Activated T-helper 1 cell treated with Interleukin-2 at 50 U/mL for 16 hours (primary cell): ENCODE data around the gene DIAPH3.
"Not testable (repeated sequence)": the region's sequence is repeated elsewhere in the genome, so short reads cannot be mapped to it uniquely, and the experiment has no call there.

ENCODE experiments used
- DNase-seq: peaks from one replicate; pipeline ENCODE4 v3.0.0-alpha.2; 2020; ENCODE audit warnings: low read depth

The DIAPH3 gene

DNA sequence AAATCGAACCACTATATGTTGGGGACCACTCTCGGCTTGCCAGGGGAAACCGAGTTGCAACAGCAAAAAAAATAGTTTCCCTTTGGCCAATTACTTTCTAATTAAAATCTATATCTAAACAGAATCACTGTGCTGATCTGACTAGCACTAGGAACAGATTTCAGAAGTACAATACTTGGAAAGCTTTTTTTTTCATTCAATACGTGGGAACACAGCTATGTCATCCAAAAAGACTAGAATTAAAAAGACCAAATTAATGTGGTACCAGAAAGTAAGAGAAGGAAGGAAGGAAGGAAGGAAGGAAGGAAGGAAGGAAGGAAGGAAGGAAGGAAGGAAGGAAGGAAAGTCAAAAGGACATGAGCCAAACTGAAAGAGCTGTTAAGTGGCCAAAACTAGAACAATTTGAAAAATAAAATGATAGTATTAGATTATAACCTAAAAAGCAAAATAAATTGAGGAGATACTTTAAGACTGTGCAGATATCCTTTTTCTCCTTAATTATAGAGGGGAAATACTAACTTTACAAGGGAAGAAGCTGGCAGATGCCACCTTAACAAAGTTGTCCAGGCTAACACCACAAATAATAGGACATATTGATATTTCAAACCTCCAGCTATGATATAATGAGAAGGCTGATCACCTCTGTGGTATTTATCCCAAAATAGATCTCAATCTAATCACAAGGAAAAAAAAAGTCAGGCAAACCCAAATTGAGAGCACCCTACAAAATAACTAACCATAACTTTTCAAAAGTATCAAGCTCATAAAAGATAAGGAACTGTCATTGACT lies 63.9 kb downstream of the DIAPH3 start:
- no peak for DNase-seq

DNA sequence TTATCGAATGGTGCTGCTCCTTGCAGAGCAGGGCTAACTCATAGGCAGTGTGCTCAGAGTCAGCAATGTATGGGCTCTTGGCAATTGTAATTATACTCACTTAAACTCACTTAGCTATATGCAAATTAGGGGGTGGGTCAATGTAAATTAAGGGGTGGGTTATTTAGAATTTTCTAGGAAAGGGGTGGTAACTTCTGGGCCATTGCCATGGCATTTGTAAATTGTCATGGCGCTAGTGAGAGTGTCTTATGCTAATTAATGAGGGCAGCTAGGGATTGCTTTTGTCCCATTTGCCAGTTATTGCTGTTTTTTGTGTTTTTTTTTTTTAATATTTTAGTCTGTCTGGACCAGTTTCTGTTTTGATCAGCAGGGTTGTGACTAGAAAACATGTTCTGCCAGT lies 68.4 kb downstream of the DIAPH3 start:
- DNase-seq = no peak

DNA sequence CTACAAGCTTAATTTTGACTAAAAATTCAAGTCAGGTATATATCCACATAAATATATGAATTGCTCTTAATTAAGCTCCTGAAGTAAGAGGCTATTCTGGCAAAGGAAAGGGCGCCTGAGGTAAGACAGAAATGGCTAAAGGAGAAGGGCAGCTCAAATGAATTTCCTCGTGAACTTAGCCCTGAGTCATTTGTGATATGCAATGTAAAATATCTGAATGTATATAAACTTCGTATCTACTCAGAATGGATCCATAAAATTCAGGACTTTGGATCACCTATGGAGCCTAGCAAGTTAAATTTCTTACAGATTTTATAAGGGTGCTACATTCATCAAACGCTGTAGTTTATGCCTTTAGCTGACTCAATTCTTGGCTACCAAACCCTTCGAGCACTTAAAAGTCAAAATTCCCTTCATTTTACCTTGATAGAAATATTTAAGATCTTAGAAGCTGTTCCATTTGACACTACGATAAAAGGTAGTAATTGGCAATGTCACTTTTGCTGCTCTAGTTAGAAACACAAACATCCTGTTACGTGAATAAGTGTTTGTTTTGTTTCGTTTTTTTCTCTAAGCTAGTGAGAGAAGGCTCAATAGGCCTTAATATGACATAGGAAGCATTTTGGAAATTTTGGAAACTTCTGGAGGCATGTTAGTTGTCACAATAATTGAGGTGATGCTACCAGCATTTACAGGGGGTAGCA lies 69.2 kb downstream of the DIAPH3 start:
- no peak for DNase-seq

DNA sequence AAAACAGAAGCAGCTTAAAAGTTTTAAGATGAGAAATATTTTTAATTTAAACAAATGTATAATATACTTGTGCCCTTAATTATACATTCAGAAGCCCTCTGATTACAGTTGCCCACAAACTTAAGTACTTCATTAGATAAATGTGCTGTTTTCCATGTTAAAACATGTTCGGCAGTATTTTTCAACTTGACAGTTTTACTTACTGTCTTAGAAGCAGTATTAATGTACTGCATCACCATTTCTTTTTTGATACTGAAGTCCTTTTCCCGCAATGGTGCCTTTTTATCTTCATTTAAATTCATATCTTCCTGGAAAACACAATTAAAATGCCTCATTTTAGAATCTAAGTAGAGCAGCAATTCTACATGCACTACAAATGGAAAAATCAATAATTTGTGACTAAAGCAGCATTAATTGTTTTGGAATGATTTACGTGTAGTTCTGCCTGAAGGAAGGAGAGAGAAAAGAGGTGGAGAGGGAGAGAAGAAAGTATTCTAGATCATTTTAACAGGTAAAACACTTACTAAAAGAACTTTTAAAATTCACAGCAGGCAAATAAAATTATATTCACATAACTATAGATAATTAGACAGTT lies 70.2 kb downstream of the DIAPH3 start:
- DNase-seq = no peak

DNA sequence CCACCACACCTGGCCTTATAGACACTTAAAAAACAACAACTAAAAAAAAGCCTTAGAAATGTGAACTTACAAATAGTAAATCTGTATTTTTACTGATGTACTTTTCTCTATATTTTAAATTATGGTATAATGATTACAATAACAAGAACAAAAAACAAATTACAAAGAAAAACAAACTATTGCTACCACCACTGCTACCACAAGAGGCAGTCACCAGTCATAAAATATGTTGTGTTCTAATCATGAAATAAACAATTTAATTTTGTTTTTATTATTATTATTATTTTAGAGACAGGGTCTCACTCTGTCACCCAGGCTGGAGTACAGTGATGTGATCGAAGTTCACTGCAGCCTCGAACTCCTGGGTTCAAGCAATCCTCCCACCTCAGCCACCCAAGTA lies 72.2 kb downstream of the DIAPH3 start:
- DNase-seq = no peak

DNA sequence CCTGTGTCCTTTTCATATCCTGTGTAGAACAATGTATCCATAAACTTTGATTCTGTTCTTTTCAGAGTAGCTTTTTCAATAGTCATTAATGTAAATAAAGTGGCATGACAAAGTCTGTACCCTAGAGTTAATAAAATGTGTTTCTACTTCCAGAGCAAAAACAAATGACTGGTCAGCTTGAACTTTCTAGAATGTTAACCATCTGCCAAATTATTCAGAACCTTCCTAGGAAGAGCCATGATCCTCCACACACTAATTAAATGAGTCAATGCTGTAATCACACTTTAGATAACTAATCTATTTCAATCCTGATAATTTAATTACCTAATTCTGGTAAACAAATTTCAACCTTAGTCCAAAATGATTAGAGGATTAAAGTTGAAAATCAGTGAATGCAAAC lies 73.2 kb downstream of the DIAPH3 start:
- DNase-seq = no peak

DNA sequence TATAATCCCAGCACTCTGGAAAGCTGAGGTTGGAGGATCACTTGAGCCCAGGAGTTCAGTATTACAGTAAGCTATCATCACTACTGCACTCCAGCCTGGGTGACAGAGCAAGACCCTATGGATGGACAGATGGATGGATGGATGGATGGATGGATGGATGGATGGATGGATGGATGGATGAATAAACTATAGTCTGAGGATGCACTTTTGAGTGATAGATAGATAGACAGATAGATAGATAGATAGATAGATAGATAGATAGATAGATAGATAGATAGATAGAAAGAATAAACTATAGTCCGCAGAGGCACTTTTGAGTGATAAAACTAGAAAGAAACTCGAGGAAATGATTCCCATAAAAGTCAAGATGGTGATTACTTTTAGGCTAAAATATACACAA lies 79.9 kb downstream of the DIAPH3 start:
- DNase-seq = not testable (repeated sequence)

DNA sequence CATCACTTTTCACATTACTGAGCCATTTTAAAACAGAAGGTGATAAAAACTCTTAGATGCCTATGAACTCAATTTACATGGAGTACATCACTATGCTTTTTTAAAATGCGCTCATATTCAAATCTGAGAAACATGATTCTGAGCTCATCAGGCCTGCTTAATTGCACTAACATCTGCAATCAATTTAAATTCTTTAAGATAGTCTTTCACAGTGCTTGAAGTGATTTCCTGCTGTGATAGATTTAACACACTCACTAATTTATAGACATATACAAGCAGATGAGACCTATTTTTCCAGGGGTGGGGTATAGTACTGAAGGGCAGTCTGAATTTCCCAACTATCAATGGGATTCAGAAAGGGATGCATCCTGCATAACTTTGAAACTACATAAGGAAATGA lies 82.9 kb downstream of the DIAPH3 start:
- DNase-seq = no peak

DNA sequence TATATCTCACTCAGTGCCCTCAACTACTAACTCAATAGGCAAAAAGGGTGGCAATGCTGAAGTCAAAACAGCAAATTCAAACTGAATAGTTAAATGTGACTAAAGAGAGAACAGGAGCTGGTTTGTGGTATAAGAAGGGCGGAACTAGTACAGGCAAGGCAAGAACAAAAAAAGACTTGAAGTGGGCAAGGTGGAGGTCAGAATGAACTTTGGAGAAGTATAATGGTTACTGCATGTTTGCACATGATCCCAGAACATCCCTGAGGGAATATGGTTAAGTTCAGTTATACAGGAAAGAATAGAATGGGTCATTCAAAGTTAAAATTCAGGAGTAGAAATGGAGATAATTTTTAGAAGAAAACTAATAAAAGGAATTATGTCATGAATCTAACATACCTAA lies 85.5 kb downstream of the DIAPH3 start:
- no peak for DNase-seq

DNA sequence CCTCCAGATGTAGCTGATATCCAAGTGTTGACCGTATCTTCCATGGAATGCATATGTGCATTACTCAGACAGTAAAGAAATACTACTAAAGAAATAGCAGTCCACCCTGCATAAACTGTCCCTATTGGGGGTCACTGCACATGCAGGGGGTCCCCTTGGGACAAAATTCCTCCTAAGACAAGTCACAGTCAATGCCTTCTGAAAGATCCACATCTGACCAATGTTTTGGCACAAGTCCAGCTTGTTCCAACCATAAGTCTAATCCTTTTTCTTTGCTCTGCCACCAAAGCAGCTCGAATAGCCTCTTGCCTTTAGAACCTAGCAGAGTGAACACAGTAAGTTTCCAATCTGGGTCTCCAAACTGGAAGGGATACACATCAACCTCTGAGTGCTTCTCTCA lies 87.9 kb downstream of the DIAPH3 start:
- no peak for DNase-seq

DNA sequence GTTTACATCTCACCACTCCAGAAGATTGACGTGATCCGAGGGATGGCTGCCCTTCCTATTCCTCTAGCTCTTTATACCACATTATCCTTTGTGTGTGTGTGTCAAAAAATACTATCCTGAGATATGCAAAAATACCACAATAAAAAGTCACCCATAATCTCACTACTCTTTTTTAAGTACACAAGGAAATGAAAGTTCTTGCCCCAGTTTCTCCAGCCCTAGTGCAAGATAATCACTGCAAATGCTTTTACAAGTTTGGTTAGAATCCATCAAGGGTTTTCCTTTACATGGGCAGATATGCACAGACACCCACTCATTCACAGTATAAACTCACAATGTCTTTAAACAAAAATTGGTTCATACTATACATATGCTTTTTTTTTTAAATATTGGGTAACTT lies 89.3 kb downstream of the DIAPH3 start:
- DNase-seq = no peak

DNA sequence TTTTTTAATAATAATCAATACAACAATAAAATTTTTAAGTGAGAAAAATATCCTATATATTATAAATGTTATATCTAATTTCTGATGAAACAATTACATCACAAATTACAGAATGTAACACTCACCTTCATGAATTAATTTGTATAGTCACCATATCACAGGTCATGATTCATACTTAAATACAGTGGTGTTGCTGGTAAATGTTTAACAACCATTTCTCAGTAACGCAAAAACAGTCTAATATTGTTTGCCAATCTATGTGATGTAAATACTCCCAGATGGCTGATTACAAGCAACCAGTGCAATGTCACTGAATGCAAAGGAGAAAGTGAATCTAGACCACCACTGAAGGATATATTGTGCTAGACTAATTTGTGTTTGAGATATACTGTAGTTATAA lies 97.5 kb downstream of the DIAPH3 start:
- no peak for DNase-seq

DNA sequence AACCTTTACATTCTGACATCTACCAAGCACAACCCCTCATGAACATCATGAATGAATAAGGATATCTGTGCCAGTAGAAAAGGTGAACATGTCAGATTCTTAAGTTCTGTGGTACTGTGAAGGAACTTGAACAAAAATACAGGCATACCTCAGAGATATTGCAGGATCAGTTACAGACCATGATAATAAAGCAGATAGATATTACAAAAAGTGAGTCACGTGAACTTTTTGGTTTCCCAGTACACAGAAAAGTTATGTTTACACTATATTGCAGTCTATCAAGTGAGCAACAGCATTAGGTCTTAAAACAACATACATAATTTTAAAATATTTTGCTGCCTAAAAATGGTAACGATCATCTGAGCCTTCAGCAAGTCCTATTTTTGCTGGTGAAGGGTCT lies 101.2 kb downstream of the DIAPH3 start:
- DNase-seq = no peak

DNA sequence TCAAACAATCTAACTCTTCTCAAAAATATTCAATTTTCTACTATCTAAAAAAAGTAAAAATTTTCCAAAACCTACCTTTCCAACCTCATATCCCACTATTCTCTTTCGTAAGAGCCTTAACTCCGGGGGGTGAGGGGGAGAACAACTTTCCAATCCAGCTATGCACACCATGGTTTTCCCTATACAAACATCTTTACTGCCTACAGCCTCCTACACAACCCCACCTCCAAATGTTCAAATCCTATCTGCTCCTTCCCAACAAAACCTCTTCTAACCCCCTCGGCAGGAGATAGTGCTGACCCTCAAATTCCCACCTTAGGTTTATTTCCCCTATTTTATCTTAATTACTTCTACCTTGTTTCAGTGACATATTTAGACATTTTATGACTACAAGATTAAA lies 102.0 kb downstream of the DIAPH3 start:
- DNase-seq = no peak

DNA sequence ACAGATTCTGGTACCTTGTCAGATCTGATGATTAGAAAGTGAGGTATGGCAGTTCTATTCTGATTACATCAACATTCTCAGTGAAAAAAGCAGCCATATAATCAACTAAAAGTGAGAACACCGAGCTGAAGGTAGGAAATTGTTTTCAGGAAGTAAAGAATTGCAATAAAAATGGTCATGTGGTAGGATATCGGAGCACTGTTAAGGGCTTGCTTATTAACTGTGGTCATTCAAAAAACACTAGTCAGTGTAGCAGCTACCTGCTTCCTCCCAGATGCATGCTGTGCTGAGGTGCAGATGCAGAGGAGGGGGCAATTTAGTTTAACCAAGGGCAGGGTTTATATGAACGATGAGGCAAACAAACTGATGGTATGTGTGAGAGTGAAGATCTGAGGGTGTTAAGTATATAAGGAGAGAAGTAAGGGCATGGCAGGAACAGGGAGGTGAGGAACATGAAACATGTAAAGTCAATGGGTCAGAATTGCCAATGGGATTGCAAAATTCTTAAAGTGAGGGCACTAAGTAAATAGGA lies 111.9 kb downstream of the DIAPH3 start:
- no peak for DNase-seq

DNA sequence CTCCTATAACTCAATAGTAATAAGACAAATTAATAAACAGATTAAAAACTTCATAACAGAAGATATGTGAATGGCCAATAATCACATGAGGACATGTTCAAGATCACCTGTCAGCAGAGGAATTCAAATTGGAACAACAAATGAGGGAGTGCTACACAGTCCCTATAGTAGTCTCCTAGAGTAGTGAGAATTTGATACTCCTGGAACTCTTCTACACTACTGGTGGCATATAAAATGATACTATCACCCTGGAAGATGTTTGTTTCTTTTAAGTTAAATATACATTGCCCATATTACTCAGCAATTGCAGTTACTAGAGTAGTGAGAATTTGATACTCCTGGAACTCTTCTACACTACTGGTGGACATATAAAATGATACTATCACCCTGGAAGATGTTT lies 115.4 kb downstream of the DIAPH3 start:
- DNase-seq = not testable (repeated sequence)

DNA sequence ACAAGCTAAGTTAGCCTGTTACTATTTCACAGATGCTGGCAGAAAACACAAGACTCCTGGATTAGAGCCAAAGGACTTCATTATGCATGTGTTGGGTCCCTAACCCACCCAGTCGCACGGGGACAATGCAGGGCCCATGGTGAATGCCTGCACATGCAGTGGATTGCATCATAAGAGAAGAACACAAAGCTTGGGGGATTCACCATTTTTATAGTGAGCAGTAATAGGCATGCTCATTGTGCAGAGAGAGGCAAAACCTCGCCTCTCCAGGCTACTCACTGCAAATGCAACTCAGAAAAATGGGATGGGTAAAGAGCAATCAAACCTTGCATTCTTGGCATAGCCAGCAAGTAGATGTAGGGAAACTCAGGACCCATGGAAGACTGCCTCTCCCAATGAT lies 115.8 kb downstream of the DIAPH3 start:
- no peak for DNase-seq

DNA sequence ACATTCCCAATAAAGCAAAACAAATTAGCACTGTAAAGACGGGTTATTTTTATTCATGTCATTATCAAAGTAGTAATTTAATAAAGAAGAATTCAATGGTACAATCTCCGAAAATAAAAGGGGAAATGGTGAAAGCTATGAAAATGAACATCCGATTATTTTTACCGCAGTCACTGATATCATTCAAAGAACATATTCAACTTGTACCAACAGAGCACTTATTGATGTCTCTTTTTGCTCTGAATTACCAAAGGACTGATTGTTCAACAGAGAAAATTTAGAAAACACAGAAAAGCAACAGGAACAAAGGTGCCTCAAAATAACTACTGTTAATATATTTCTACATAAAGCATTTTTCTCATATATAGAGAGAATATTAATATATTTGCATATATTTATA lies 119.4 kb downstream of the DIAPH3 start:
- DNase-seq = no peak

DNA sequence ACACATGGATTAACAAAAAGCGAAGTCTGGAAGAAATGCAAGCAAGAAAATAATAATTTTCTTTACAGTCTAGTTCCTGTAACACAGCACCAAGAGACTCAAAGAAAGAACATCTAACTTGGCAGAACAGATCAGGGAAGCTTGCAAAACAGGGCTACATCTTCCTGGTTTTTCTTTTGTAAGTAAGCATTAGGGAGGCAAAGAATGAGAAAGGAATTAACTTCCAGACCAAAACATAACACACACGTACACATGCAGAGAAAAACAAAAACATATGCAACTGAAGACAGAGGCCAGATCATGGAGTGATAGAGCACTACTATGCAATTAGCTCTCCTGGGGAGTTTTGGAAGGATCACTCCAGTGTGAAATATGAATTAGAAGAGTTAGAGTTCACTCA lies 120.5 kb downstream of the DIAPH3 start:
- DNase-seq = no peak

DNA sequence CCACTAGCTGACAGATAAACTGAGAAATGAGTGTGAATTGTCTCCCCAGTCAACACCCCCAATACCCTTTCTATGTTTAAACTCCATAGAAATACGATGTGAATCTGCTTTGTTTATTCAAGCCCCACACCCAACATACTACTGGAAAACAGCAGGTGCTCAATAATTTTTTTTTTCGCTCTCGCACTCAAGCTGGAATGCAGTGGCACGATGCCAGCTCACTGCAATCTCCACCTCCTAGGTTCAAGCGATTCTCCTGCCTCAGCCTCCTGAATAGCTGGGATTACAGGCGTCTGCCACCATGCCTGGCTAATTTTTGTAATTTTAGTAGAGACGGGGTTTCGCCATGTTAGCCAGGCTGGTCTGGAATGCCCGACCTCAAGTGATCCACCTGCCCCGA lies 123.1 kb downstream of the DIAPH3 start:
- DNase-seq = not testable (repeated sequence)

DNA sequence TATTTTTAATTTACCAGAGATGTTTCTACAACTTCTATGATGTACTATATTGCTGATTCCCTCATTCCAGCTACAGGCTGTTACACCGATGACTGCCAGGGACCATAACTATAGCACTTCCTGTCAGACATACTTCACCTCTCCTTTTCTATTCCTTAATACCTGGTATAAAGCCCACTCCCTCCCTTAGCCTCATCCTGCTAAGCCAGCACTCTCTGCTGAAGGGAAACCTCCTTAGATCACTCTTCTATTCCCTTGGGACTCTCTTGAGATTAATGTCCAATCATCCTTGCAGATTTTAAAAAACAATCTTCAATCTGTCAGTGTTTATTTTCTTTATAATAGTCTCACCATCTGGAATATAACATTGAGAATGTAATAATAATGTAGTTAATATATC lies 127.9 kb downstream of the DIAPH3 start:
- no peak for DNase-seq

DNA sequence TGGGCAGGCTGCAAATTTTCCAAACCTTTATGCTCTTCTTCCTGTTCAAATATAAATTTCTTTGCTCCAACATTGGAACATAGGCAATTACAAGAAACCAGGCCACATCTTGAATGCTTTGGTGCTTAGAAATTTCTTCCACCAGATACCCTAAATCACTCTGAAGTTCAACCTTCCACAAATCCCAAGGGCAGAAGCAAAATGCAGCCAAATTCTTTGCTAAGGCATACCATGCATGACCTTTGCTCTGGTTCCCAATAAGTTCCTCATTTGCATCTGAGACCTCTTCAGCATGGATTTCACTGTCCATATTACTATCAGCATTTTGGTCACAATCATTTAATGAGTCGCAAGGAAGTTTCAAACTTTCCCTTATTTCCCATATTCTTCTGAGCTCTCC lies 130.9 kb downstream of the DIAPH3 start:
- no peak for DNase-seq

DNA sequence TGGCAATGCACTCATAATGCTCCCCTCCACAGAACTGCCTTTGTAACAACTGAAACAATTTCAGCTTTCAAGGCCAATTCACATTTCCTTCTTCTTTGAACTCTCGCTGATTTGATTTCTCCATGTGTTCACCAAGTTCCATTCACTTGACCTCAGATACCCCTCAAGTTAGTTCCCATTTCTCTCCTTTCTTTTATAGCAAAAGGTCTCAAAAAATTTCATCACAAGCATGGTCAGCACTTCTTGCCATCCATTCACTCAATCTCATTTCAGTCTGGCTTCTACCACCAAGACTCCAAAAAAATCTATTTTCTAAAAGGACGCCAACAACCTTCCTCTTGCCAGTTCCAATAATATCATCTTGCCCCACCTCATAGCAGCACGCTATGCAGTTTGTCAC lies 135.7 kb downstream of the DIAPH3 start:
- DNase-seq = no peak
